Stimulated activated naive B cell treated with anti-CD40 and anti-IgM and Interleukin-4, amounts not matched to agents 10 μg/mL and 1 μg/mL and 100 μg/mL, for 72 hours (primary cell): Measurements from ENCODE around the gene ZFAND3.
A peak's percentile ranks its signal among the peaks of the same experiment; 100 is the strongest.

Experiments used
- ATAC-seq, 2 donors: fragments of 150-1000 bp; cut with Tn5 transposase; replicated peaks; 2 replicates each; pipeline ENCODE4 v1.10.0; 2021; ENCODE audit warnings: moderate library complexity in 1 of 2
- DNase-seq: peaks from one replicate; pipeline ENCODE4 v3.0.0; 2021
- H3K27ac Mint-ChIP-seq: one replicate; pipeline ENCODE4 v1.8.0; 2022; ENCODE audit warnings: mild to moderate bottlenecking, mixed read lengths
- H3K27me3 Mint-ChIP-seq, 2 donors: one replicate each; pipeline ENCODE4 v1.8.0; 2022; ENCODE audit warnings: mixed read lengths in 2 of 2
- H3K36me3 Mint-ChIP-seq, 2 donors: one replicate each; pipeline ENCODE4 v1.8.0; 2022; ENCODE audit warnings: mixed read lengths in 2 of 2, mild to moderate bottlenecking in 1 of 2
- H3K4me1 Mint-ChIP-seq, 2 donors: one replicate each; pipeline ENCODE4 v1.8.0; 2022; ENCODE audit warnings: mixed read lengths in 2 of 2, mild to moderate bottlenecking in 1 of 2
- H3K4me3 Mint-ChIP-seq, 2 donors: one replicate each; pipeline ENCODE4 v1.8.0; 2022; ENCODE audit warnings: mild to moderate bottlenecking in 2 of 2, mixed read lengths in 2 of 2, moderate library complexity in 1 of 2
- H3K9me3 Mint-ChIP-seq, 2 donors: one replicate each; pipeline ENCODE4 v1.8.0; 2022; ENCODE audit warnings: mixed read lengths in 2 of 2, mild to moderate bottlenecking in 1 of 2

ZFAND3 gene

GRCh38 chr6:37920667-37921066 is 101.1 kb downstream of the ZFAND3 start:
- Mint-ChIP-seq H3K4me3 (no peak overlapping the region), H3K27me3 (no peaks in the 10 kb centered on the region), H3K4me1 (peaks cover 23 to 61% of the 10 kb centered on the region in 2 donors), H3K36me3 (peaks cover 15 to 16% of the 10 kb centered on the region in 2 donors), H3K27ac (peak overlapping the region; percentile 16), H3K9me3 (no peaks in the 10 kb centered on the region)
- ATAC-seq: no peak
- no peak for DNase-seq

- DNase-seq: no peak
- Mint-ChIP-seq H3K27ac (no peak overlapping the region), H3K9me3 (peaks cover 0 to 2% of the 10 kb centered on the region in 2 donors), H3K4me3 (no peak overlapping the region), H3K4me1 (peaks cover 27 to 56% of the 10 kb centered on the region in 2 donors), H3K27me3 (no peaks in the 10 kb centered on the region), H3K36me3 (peaks cover 10 to 12% of the 10 kb centered on the region in 2 donors)
- no peak for ATAC-seq
Observed at GRCh38 chr6:37922563-37922962, 103.0 kb downstream of the ZFAND3 start.

- H3K4me3 Mint-ChIP-seq: no peak overlapping the region
- H3K27ac Mint-ChIP-seq: no peak overlapping the region
- peaks cover 10 to 12% of the 10 kb centered on the region in 2 donors for H3K36me3 Mint-ChIP-seq
- peaks cover 0 to 2% of the 10 kb centered on the region in 2 donors for H3K9me3 Mint-ChIP-seq
- peaks cover 31 to 53% of the 10 kb centered on the region in 2 donors for H3K4me1 Mint-ChIP-seq
- no peaks in the 10 kb centered on the region for H3K27me3 Mint-ChIP-seq
- DNase-seq: no peak
- no peak for ATAC-seq
Observed at GRCh38 chr6:37923514-37923913, 104.0 kb downstream of the ZFAND3 start.

GRCh38 chr6:37926661-37927060 is 107.1 kb downstream of the ZFAND3 start:
- no peak overlapping the region for H3K27ac Mint-ChIP-seq
- H3K4me3 Mint-ChIP-seq: no peak overlapping the region
- no peak for DNase-seq
- ATAC-seq: no peak
- peaks cover 25 to 47% of the 10 kb centered on the region in 2 donors for H3K4me1 Mint-ChIP-seq
- H3K9me3 Mint-ChIP-seq: peaks cover 0 to 2% of the 10 kb centered on the region in 2 donors
- peaks cover 14 to 21% of the 10 kb centered on the region in 2 donors for H3K36me3 Mint-ChIP-seq
- no peaks in the 10 kb centered on the region for H3K27me3 Mint-ChIP-seq

- Mint-ChIP-seq H3K4me3 (no peak overlapping the region), H3K36me3 (peaks cover 14 to 23% of the 10 kb centered on the region in 2 donors), H3K27ac (no peak overlapping the region), H3K27me3 (no peaks in the 10 kb centered on the region), H3K9me3 (peaks cover 0 to 2% of the 10 kb centered on the region in 2 donors), H3K4me1 (peaks cover 21 to 50% of the 10 kb centered on the region in 2 donors)
- ATAC-seq (no peak), DNase-seq (no peak)
Observed at GRCh38 chr6:37928217-37928616, 108.7 kb downstream of the ZFAND3 start.

GRCh38 chr6:37930288-37930971 is 110.9 kb downstream of the ZFAND3 start:
- peaks cover 12 to 22% of the 10 kb centered on the region in 2 donors for H3K36me3 Mint-ChIP-seq
- no peaks in the 10 kb centered on the region for H3K27me3 Mint-ChIP-seq
- ATAC-seq (no peak), DNase-seq (no peak)
- H3K4me1 Mint-ChIP-seq: peaks cover 16 to 34% of the 10 kb centered on the region in 2 donors
- no peak overlapping the region for H3K27ac Mint-ChIP-seq
- H3K9me3 Mint-ChIP-seq: peaks cover 0 to 2% of the 10 kb centered on the region in 2 donors
- H3K4me3 Mint-ChIP-seq: no peak overlapping the region

- Mint-ChIP-seq H3K27me3 (no peaks in the 10 kb centered on the region), H3K9me3 (no peaks in the 10 kb centered on the region), H3K27ac (no peak overlapping the region), H3K36me3 (peaks cover 12 to 24% of the 10 kb centered on the region in 2 donors), H3K4me1 (peaks cover 16 to 33% of the 10 kb centered on the region in 2 donors), H3K4me3 (no peak overlapping the region)
- DNase-seq (no peak), ATAC-seq (no peak)
Observed at GRCh38 chr6:37931066-37931465, 111.5 kb downstream of the ZFAND3 start.

- H3K27me3 Mint-ChIP-seq: no peaks in the 10 kb centered on the region
- peaks cover 15 to 35% of the 10 kb centered on the region in 2 donors for H3K36me3 Mint-ChIP-seq
- no peak overlapping the region for H3K27ac Mint-ChIP-seq
- DNase-seq (no peak), ATAC-seq (no peak)
- no peak overlapping the region for H3K4me3 Mint-ChIP-seq
- peaks cover 15 to 46% of the 10 kb centered on the region in 2 donors for H3K4me1 Mint-ChIP-seq
- H3K9me3 Mint-ChIP-seq: no peaks in the 10 kb centered on the region
Observed at GRCh38 chr6:37934276-37934675, 114.7 kb downstream of the ZFAND3 start.

GRCh38 chr6:37936150-37936549 is 116.6 kb downstream of the ZFAND3 start:
- peaks cover 14 to 46% of the 10 kb centered on the region in 2 donors for H3K4me1 Mint-ChIP-seq
- H3K27me3 Mint-ChIP-seq: no peaks in the 10 kb centered on the region
- DNase-seq (no peak), ATAC-seq (no peak)
- H3K4me3 Mint-ChIP-seq: no peak overlapping the region
- H3K36me3 Mint-ChIP-seq: peaks cover 5 to 29% of the 10 kb centered on the region in 2 donors
- no peaks in the 10 kb centered on the region for H3K9me3 Mint-ChIP-seq
- no peak overlapping the region for H3K27ac Mint-ChIP-seq

- no peak overlapping the region for H3K27ac Mint-ChIP-seq
- peaks cover 14 to 39% of the 10 kb centered on the region in 2 donors for H3K4me1 Mint-ChIP-seq
- no peaks in the 10 kb centered on the region for H3K9me3 Mint-ChIP-seq
- DNase-seq: no peak
- no peaks in the 10 kb centered on the region for H3K27me3 Mint-ChIP-seq
- peak in 1 of 2 donors; percentile 41 for ATAC-seq
- peaks cover 5 to 23% of the 10 kb centered on the region in 2 donors for H3K36me3 Mint-ChIP-seq
- no peak overlapping the region for H3K4me3 Mint-ChIP-seq
Observed at GRCh38 chr6:37936906-37937305, 117.4 kb downstream of the ZFAND3 start.

GRCh38 chr6:37938909-37939308 is 119.4 kb downstream of the ZFAND3 start:
- Mint-ChIP-seq H3K4me1 (peaks cover 22 to 53% of the 10 kb centered on the region in 2 donors), H3K27ac (no peak overlapping the region), H3K36me3 (peaks cover 5 to 20% of the 10 kb centered on the region in 2 donors), H3K27me3 (no peaks in the 10 kb centered on the region), H3K4me3 (no peak overlapping the region), H3K9me3 (no peaks in the 10 kb centered on the region)
- DNase-seq (no peak), ATAC-seq (no peak)

GRCh38 chr6:37940074-37940847 is 120.7 kb downstream of the ZFAND3 start:
- no peak for ATAC-seq
- H3K27me3 Mint-ChIP-seq: no peaks in the 10 kb centered on the region
- no peak overlapping the region for H3K27ac Mint-ChIP-seq
- H3K4me3 Mint-ChIP-seq: no peak overlapping the region
- peaks cover 7 to 20% of the 10 kb centered on the region in 2 donors for H3K36me3 Mint-ChIP-seq
- H3K9me3 Mint-ChIP-seq: no peaks in the 10 kb centered on the region
- peaks cover 23 to 63% of the 10 kb centered on the region in 2 donors for H3K4me1 Mint-ChIP-seq
- DNase-seq: no peak

- DNase-seq (no peak), ATAC-seq (no peak)
- H3K27ac Mint-ChIP-seq: no peak overlapping the region
- H3K9me3 Mint-ChIP-seq: no peaks in the 10 kb centered on the region
- H3K4me3 Mint-ChIP-seq: no peak overlapping the region
- no peaks in the 10 kb centered on the region for H3K27me3 Mint-ChIP-seq
- peaks cover 7 to 17% of the 10 kb centered on the region in 2 donors for H3K36me3 Mint-ChIP-seq
- H3K4me1 Mint-ChIP-seq: peaks cover 25 to 66% of the 10 kb centered on the region in 2 donors
Observed at GRCh38 chr6:37941871-37942270, 122.3 kb downstream of the ZFAND3 start.

- ATAC-seq: no peak
- no peak for DNase-seq
- Mint-ChIP-seq H3K4me1 (peaks cover 26 to 61% of the 10 kb centered on the region in 2 donors), H3K4me3 (peak overlapping the region in 1 of 2 donors; percentile 46), H3K36me3 (peaks cover 7 to 17% of the 10 kb centered on the region in 2 donors), H3K27me3 (no peaks in the 10 kb centered on the region), H3K27ac (no peak overlapping the region), H3K9me3 (no peaks in the 10 kb centered on the region)
Observed at GRCh38 chr6:37942606-37943376, 123.3 kb downstream of the ZFAND3 start.
